ENCODE data around the gene RPS6KA5.

The RPS6KA5 gene

DNA sequence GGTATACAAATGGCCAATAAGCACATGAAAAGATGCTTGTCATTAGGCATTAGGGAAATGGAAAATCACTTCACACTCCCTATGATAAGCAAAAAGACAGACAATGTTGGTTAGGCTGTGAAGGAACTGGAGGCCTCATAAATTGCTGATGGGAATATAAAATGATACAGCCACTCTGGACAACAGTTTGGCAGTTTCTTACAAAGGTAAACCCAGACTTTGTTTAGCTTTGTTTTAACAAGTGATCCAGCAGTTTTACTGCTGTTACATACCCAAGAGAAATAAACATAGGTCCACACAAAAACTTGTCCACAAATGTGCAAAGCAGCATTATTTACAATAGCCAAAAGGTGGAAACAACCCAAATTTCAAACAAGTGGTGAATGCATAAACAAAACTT, 5.4 kb downstream of the RPS6KA5 start:
- Histone ChIP-seq H3K27me3 (ENCODE audit: insufficient read depth, low read depth, severe bottlenecking) (no peaks in the 10 kb centered on the region), H3K27ac (no peak overlapping the region), H3K9me3 (ENCODE audit: severe bottlenecking) (no peaks in the 10 kb centered on the region), H3K36me3 (no peaks in the 10 kb centered on the region; the same call in 1 of the 2 replicates), H3K4me3 (ENCODE audit: low read depth, low read length) (no peak overlapping the region)
- DNase-seq = no peak
- TF ChIP-seq, protein P1, sequence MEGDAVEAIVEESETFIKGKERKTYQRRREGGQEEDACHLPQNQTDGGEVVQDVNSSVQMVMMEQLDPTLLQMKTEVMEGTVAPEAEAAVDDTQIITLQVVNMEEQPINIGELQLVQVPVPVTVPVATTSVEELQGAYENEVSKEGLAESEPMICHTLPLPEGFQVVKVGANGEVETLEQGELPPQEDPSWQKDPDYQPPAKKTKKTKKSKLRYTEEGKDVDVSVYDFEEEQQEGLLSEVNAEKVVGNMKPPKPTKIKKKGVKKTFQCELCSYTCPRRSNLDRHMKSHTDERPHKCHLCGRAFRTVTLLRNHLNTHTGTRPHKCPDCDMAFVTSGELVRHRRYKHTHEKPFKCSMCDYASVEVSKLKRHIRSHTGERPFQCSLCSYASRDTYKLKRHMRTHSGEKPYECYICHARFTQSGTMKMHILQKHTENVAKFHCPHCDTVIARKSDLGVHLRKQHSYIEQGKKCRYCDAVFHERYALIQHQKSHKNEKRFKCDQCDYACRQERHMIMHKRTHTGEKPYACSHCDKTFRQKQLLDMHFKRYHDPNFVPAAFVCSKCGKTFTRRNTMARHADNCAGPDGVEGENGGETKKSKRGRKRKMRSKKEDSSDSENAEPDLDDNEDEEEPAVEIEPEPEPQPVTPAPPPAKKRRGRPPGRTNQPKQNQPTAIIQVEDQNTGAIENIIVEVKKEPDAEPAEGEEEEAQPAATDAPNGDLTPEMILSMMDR (IDR thresholded peaks at IDR 0.05; ENCODE audit: low read depth, low read length) = no peak

DNA sequence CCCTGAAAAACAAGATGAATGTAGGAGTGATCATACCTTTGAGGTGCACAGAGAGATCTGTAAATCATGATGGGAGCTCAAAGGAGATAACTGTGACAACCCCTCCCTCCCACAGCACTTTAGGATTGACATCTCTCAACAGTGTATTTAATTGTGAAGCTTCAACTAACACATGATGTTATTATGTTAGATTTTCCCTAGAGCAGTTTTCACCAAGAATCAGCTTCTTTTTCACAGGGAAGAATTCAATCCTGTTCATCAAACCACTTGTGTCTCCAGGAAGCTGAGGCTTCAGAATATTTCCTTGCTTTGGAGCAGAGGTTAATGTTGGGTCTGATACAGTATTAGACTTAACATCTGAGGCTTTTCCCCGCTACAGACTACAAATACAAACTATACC, 11.8 kb downstream of the RPS6KA5 start:
- H3K27ac ChIP-seq = no peak overlapping the region
- DNase-seq = no peak
- no peaks in the 10 kb centered on the region for H3K27me3 ChIP-seq (ENCODE audit: insufficient read depth, low read depth, severe bottlenecking)
- TF ChIP-seq, protein P1 (IDR thresholded peaks at IDR 0.05; ENCODE audit: low read depth, low read length) = no peak
- no peaks in the 10 kb centered on the region for H3K9me3 ChIP-seq (ENCODE audit: severe bottlenecking)
- no peak overlapping the region for H3K4me3 ChIP-seq (ENCODE audit: low read depth, low read length)
- no peaks in the 10 kb centered on the region for H3K36me3 ChIP-seq

DNA sequence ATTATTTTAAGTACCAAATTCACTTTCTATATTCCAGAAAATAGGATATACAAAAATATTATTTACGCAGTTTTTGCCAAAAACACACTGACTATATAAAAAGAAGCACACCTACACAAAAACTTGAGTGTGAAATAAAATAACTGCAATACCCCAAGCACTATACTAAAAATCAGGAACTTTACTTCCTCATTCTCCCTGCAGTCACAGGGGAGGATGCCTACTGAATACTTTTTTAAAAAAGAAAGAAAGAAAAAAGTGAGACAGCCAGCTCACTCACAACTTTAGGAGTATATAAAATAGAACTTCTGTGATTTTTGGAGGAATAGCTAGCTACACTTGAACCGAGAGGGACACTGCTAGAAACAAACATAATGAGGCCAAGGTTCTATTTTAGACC, 12.2 kb downstream of the RPS6KA5 start:
- no peak for DNase-seq
- Histone ChIP-seq H3K4me3 (ENCODE audit: low read depth, low read length) (no peak overlapping the region), H3K36me3 (no peaks in the 10 kb centered on the region), H3K27me3 (ENCODE audit: insufficient read depth, low read depth, severe bottlenecking) (no peaks in the 10 kb centered on the region), H3K9me3 (ENCODE audit: severe bottlenecking) (no peaks in the 10 kb centered on the region), H3K27ac (no peak overlapping the region)
- TF ChIP-seq, protein P1 (IDR thresholded peaks at IDR 0.05; ENCODE audit: low read depth, low read length) = no peak

DNA sequence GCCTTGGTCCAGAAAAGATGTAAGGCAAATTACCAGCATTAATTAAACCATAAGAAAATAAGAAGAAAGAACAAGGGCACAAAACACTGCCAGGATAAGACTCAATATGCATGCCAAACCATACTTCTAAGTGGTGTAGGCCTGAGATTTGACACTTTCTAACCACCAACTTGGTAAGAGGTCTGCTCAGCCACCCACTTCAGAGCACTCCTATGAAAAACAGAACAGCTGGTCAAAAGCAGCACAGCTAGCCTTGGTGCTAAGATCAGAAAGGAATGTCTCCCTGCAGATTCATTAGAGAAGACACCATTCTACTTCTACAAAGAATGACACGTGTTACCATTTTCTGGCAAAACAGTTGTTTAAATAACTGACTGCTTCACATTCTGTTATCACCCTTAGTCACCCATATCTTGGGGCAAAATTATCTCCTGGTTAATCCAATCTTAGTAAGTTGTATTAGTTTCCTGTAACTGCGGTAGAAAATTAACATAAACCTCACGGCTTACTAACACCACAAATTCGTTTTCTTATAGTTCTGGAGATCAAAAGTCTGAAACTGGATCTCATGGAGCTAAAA, 13.2 kb downstream of the RPS6KA5 start:
- Histone ChIP-seq H3K27ac (no peak overlapping the region), H3K4me3 (ENCODE audit: low read depth, low read length) (no peak overlapping the region), H3K27me3 (ENCODE audit: insufficient read depth, low read depth, severe bottlenecking) (no peaks in the 10 kb centered on the region), H3K36me3 (no peaks in the 10 kb centered on the region), H3K9me3 (ENCODE audit: severe bottlenecking) (no peaks in the 10 kb centered on the region)
- DNase-seq = no peak
- TF ChIP-seq, protein P1 (IDR thresholded peaks at IDR 0.05; ENCODE audit: low read depth, low read length) = no peak

DNA sequence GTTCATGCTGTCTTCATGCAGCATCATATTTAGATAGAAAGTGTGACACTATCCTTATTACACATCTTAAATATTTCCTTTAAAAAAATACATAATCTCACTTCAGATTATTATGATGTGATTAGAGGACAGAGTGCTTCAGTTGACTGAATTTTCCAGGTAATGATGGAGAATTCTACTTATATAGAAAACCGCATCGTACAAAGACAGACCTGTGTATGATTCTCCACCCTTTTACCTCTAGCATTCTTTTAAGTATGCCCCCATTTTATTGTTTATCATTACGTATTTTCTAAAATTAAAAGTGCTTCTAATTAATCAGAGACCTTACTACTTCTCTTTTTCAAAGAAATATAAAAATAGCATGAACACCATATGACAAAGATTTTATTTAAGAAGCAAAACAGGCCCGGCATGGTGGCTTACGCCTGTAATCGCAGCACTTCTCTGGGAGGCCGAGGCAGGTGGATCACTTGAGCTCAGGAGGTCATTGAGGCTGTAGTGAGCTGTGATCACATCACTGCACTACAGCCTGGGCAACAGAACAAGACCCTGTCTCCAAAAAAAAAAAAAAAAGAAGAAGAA, 13.9 kb downstream of the RPS6KA5 start:
- H3K27me3 ChIP-seq (ENCODE audit: insufficient read depth, low read depth, severe bottlenecking) = no peaks in the 10 kb centered on the region
- H3K36me3 ChIP-seq = no peaks in the 10 kb centered on the region
- DNase-seq = no peak
- TF ChIP-seq, protein P1 (IDR thresholded peaks at IDR 0.05; ENCODE audit: low read depth, low read length) = no peak
- no peak overlapping the region for H3K4me3 ChIP-seq (ENCODE audit: low read depth, low read length)
- no peak overlapping the region for H3K27ac ChIP-seq
- no peaks in the 10 kb centered on the region for H3K9me3 ChIP-seq (ENCODE audit: severe bottlenecking)

DNA sequence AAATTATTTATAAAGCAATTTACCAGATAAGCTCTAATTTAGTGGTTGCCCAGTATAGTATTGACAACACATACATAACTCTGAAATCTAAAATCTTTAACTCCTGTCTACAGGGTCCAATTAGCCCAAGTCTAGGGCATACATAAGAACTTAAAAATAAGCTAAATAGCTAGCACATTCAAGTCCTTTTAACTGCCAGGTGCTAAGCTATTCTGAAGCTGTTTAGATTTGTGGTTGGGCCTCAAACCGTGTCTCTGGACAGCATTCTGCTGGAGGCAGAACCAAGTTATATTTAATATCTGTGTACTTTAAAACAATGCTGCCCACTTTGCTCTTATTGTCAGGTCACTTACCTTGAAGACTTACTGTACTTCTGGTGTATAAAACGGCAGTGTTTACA, 19.0 kb downstream of the RPS6KA5 start:
- no peaks in the 10 kb centered on the region for H3K27me3 ChIP-seq (ENCODE audit: insufficient read depth, low read depth, severe bottlenecking)
- TF ChIP-seq, protein P1 (IDR thresholded peaks at IDR 0.05; ENCODE audit: low read depth, low read length) = no peak
- no peak overlapping the region for H3K27ac ChIP-seq
- H3K36me3 ChIP-seq = no peaks in the 10 kb centered on the region
- DNase-seq = no peak
- no peaks in the 10 kb centered on the region for H3K9me3 ChIP-seq (ENCODE audit: severe bottlenecking)
- no peak overlapping the region for H3K4me3 ChIP-seq (ENCODE audit: low read depth, low read length)

All from WERI-Rb-1 (cell line).